ENCODE results near the gene TNFSF8.
A peak's percentile ranks its signal among the peaks of the same experiment; 100 is the strongest.

Gene TNFSF8

DNA sequence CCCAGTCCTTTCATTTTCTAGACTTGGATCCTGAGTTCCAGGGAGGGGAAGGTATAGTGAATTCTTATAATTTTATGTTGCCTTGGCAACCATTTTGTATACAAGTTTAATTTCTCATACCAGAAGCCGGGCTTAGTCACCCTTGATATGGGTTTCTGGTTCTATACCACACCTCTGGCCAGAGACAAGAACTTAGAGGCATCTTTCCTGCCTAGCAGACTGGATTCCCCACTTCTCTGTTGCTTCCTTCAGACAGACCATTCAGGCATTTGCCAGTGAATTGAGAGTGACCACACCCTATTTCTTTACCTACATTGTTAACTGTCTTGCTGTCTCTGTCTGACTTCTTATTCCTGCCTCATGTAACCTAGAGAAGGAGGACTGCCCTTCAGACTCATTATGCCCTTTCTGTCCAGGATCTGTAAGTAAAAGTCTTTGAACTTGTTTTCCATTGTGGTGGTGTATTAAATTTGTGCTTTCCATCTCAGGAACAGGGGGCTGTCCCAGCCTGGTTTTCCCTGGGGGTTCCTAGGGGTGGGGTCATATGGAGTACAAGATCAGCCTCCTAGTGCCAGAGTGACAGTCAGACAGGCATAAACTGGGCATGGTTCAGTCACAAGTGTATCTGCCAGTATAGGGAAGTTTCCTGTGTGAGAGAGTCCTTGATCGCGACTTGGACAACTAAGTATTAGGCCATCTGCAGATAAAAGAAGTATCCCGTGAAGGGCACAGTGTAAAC is 27.4 kb downstream of the TNFSF8 start:
- DNase-seq: peak; percentile 39

DNA sequence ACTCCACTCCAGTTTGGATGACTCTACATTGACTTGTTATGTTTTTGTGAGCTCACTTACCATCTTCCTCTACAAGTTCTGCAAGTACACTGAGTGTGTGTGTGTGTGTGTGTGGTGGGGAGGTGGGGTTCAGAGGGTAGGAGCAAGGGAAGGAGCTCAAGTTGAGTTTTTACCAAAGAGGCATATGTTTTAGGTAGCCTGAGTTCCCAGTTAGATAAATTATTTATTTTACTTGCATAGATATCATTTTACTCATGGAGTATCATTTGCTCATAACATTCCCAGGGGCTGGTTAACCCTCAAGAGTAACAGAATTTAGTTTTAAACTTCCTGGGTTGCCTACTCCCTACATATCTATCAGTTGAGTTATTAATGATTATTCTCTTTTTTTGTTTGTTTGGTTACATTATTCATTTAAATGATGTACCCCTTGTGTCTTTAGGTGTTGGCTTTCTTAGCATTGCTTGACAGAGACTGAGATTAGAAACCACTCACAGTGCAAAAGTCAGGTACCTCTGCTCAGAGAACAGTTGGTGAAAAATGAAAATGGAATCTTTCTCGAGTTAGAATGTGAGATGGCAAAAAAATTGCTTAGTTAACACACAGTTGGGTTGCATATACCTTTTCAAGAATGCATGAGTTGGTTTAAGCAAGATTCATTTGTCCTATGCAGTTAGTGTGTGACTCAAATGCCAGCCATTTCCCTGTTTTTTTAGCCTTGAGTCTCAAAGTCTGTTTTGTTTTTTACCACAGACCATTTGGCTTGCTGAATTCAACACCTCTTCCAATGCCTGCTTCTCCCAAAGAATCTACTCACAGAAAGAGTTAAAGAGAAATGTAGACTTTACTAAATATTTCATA is 29.2 kb downstream of the TNFSF8 start:
- DNase-seq: no peak

DNA sequence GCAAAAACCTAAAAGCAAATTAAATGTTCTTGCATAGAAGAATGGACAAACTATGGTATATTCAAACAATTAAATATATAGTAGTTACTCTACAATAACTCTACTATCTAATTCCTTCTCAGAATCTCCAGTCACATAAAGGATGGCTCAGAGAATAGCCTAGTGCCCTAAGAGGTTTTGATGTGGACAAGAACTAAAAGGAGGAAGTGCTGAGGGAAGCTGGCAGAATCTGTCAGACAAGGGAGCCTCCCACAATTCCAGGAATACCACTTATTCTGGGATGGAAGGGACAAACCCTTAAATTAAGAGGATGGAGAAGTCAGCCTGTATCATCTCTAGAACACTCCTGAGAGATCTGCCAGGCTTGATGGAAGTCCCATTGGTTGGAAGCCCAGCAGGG is 30.4 kb downstream of the TNFSF8 start:
- DNase-seq: no peak

DNA sequence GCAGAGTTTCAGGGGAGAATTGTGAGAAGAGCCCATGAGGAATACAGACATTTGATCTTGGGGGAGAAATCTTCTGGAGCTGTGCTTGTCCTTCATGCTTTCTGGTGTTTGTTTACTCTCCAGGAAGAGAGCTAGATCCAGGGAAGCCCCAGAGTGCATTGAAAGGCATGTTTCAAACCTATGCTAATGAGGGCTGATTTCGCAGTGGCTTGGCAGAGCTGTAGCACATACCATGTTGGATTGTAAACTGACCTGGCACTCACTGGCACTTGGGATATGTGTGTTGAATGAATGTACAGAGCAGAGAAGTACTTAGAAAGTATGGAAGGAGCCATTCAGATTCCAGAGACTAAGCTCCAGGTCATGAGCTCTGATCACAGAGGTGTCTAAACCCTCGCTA is 30.9 kb downstream of the TNFSF8 start:
- DNase-seq: no peak

DNA sequence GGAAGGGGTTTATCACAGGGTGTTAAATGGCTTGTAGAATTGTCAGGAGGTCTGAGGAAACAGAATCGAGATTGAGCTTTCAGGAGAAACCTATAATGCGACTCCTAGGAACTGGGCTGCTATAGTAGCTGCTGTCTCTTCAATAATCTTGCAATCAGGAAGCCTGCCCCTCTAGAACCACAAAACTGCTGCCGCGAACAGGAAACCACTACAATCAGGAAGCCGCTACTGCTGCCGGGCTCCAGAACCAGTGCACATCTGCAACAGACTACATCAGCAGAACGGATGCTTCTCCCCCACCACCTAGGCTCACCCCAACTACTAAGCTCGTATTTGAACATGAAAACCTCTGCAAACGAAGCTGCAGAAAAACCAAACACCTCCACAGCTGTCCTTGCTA is 31.6 kb downstream of the TNFSF8 start:
- peak; percentile 70 for DNase-seq

DNA sequence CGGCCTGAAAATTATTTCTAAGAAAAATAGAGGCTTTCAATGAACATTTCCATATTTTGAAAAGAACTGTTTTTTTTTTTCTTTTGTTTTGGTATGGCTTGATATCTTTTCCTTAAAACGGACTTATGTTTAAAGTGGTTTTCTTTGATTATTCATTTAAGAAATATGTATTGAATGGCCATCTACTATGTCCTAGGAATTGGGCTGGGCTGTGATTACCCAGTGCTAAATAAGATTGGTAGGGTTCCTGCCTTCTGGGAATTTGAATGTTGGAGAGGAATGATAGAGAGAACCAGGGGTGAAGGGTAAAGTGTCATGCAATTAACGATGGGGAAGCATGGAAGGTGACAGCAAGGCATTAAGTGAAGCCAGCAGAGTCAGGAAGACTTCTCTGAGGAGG is 33.2 kb downstream of the TNFSF8 start:
- DNase-seq: no peak

DNA sequence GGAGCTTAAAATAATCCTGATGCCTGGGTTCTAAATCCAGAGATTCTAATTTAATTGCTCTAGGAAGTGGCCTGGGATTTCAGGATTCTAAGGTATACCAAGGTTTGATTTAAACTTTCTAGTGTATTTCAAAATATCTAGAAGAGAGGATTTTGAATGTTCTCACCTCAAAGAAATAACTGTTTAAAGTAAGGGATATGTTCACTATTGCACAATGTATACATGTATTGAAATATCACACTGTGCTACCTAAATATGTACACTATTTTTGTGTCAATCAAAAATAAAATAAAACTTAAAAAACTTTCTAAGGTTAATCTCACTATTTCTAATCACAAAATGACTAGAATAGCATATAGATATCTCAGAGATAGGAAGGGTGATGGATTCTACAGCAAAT is 34.0 kb downstream of the TNFSF8 start:
- DNase-seq: no peak

DNA sequence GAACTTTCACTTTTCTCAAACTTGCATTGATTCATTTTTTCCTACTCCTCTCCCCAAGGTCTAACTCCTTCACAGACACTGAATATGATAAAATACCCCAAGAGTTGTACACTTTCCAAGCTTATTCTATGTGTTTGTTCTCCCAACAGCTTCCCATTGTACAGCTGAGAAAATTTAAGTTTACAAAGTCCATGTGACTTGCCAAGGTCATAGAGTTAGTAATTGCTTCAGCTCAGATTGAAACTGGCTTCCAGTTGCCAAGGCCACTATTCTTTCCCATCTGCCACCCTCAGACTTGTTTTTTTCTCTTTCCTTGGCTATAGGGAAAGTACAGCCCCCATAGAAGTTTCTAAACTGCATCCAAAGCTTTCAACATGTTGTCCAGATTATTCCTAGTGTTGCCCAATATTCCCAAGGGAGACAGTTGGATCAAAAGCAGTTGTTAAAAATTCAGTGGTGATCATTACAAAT is 34.8 kb downstream of the TNFSF8 start:
- DNase-seq: no peak

DNA sequence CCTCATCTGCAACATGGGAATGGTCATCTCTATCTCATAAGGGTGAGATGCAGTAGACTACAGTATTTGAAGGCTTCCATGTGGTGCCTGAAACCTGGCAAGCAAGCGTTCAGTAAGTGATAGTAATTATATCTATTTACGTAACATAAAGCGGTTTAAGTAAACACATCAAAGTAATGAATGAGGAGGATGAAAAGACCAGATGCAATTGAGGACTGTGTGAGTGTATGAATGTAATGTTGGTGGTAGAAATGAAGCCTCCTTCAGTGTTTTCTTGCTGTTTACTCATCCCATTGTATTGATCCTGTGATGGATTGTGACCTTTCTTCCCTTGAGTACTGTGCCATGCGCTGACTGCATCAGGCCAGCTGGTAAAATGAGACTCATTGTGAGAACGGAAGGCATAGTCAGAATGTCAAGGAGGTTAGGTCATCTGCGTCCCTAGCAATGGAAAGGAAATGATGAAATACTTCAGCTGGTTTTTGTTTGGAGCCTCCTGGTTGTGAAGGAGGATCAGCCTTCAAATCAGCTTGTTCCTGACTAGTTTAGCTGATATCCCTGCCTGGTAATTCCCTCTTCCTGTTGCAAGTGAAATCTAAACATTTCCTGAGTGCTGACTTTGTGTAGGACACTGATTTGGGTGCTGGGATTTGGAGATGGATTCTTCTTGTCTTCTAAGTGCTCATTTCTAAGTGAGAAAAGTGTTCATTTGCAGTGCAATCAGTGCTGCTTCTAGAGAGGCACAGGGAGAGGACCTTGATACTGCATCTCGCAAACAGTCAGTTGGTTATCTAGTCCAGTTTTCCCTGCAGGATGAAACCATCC is 35.6 kb downstream of the TNFSF8 start:
- peak; percentile 70 for DNase-seq

DNA sequence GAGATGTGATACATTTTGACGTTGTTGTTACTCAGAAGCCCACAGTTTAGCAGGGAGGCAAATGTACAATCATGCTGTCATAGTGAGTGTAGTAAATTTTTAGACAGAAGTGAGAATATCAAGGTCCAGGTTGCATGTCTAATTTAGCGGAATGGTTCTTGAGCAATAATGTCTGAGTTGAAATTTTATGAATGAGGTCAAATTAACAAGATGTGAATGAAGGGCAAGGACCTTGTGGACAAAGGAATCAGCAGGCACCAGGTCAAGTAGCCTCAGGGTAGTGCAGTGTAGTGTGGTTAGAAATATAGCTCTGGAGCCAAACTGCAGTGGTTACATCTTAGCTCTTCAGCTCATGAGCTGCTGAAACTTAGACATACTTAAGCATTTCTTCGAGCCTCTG is 36.2 kb downstream of the TNFSF8 start:
- DNase-seq: no peak

DNA sequence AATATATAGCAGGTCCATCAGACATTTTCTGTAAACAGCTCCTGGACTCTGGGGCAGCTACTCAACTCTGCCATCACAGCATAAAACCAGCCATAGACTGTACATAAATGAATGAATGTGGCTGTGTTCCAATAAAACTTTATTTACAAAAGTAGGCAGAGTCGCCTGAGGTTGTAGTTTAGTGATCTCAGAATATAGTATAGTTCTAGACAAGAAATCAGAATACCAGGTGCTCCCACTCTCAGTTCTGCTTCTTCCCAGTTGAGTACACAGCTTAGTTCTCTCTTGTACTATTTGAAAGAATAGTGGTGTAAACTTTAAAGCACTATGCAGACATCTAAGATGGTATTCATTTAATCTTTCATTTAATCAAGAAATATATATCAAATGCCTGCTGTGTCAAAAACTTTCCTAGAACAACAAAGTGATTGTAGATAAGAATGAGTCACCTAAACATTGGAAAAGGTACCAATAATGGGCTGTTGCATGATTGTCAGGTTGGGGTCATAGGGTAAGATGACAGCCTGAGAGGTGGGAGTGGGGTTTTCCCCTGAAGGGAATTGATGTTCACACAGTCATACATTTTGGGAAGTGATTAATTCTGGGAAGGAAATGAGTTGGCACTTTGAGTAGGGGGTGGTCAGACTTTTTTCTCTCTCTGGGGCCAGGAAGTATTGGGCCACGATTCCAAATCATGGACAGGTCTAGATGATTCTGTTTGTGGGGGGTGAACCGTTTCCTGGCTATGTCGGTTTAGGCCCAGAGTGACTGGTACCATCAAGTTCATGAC is 37.0 kb downstream of the TNFSF8 start:
- peak; percentile 58 for DNase-seq

DNA sequence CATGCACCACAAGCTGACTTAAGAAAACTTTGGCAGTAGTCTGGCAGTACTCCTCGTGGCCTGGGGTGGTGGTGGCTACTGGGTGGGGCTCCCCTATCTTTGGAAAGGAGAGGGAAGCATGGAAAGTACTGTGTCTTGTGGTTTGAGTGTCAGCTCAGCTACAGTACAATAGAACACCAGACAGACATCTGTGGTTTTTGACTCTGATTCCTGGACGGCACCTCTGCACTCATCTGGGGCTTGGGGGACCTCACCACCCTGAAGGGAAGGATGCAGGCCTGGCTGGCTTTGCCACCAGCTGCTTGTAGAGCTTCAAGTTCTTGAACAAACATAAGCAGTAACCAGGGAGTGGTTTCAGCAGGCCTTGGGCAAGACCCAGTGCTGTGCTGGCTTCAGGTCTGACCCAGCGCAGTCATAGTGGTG is 40.6 kb downstream of the TNFSF8 start:
- DNase-seq: peak; percentile 54

DNA sequence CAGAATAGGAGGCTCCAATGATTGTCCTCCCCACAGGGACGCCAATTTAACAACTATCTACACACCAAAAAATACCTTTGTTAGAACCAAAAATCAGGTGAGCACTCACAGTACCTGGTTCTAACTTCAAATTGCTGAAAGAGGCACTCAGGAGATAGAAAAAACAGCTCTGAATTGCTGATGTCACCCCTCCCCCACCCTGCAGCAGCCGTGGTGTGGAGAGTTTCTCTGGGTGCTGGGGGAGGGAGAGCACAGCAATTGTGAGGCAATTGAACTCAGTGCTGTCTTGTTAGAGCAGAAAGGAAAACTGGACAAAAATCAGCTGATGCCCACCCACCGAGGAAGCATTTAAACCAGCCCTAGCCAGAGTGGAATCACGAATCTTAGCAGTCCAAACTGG is 41.8 kb downstream of the TNFSF8 start:
- DNase-seq: no peak

DNA sequence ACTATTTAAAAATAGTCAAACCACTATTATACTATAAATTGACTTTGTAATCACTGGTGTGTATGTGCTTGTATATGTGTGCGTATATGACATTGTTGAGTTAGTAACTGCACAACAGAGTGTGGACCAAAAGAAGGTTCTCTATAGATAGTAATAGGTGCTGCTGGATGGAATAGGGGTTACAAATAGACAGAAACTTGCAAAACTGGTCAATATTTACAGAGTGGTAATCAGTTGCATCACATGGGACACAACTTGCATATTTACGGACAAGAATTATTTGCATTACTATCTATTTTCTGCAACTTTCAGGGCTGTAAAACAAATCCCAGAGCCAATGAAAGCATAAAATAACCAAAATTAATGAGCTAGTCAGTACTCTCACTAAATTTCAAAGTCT is 42.4 kb downstream of the TNFSF8 start:
- no peak for DNase-seq

DNA sequence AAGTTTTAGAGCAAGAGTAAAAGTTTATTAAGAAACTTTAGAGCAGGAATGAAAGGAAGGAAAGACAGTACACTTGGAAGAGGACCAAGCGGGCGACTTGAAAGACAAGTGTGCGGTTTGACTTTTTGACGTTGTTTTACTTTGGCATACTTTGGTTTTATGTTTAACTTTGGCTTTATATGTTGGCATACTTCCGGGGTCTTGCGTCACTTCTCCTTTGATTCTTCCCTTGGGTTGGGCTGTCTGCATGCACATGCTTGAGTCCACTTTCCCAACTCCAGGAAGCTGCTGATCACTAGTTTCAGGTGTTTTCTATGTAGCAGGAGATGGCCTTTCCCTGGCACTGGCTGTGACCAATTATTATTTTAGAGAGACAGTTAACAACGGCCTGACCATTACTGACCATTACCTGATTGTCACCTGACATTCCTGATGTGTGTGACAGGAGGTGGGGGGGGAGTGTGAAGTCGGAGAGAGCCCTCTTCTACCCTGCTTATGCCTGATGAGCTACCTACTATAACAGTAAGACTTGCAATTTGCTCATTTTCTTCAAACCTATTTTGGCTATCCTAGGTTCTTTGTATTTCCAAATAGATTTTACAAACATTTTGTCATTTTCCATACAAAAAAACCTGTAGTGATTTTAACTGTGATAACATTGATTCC is 45.5 kb downstream of the TNFSF8 start:
- DNase-seq: no peak

DNA sequence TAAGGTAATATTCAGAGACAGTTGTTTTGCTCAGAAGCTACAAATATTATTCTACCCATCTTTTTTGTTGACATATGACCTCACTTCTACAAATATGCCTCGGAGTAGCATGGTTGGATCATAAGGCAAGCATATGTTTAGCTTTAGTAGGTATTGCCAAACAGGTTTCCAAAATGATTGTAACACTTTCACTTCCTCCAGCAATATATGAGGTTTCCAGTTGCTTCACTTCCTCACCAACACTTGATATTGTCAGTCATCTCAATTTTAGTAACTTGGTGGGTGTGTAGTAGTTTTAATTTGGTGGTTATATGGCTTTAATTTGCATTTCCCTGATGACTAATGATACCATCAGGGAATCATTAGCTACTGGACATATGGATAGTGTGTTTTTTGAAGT is 46.7 kb downstream of the TNFSF8 start:
- DNase-seq: no peak

DNA sequence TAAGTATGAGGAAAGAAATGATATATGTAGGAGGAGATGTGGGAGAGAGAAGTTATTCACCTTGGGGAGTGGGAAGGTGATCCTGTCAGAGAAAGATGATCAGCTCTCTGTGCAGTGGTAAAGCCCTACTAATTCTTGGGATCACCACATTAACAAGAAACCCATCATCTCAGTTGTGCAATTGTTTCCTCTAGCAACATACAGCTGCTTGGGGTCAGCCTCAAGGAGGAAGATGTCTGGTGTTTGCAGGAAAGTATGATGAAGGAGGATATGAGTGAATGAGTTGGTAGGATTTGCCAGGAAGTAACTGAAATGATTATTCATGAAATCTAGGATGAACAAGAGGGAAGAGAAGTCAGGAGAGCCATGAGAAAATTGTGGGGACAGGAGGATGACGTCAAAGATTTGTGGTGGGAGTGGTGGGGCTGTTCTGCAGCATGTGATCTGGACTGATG is 50.1 kb downstream of the TNFSF8 start:
- DNase-seq: no peak

DNA sequence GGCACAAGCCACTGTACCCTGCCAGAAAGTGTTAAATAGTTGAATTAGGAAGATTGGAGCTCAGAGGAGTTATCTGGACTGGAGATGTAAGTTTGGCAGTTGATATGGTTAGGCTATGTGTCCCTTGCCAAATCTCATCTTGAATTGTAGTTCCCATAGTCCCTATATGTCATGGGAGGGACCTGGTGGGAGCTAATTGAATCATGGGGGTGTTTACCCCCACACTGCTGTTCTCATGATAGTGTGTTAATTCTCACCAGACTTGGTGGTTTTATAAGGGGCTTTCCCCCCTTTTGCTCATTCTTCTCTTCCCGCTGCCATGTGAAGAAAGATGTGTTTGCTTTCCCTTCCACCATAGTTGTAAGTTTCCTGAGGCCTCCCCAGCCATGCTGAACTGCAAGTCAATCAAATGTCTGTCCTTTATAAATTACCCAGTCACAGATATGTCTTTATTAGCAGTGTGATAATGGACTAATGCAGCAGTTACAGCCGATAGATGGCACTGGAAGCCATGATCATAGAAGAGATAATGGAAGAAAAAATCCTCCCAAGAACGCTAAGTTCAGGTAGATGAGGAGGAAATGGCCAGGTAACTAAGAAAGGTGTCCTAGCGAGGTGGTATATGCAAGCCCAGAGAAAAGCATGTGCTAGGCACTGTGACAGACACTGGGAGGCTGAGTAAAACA is 51.4 kb downstream of the TNFSF8 start:
- DNase-seq: no peak

DNA sequence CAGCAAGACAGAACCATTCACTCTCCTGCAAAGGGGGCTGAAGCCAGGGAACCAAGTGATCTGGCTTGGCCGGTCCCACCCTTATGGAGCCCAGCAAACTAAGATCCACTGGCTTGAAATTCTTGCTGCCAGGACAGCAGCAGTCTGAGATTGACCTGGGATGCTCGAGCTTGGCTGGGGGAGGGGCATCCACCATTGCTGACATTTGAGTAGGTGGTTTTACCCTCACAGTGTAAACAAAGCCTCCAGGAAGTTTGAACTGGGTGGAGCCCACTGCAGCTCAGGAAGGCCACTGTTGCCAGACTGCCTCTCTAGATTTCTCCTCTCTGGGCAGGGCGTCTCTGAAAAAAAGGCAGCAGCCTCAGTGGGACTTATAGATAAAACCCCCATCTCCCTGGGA is 60.5 kb downstream of the TNFSF8 start:
- no peak for DNase-seq

DNA sequence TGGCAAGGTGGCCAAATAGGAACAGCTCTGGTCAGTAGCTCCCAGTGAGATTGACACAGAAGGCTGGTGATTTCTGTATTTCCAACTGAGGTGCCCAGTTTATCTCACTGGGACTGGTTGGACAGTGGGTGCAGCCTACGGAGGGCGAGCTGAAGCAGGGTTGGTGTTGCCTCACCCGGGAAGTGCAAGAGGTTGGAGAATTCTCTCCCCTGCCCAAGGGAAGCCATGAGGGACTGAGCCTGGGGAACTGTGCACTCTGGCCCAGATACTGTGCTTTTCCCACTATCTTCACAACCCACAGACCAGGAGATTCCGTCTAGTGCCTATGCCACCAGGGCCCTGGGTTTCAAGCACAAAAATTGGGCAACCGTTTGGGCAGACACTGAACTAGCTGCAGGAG is 61.0 kb downstream of the TNFSF8 start:
- no peak for DNase-seq

DNA sequence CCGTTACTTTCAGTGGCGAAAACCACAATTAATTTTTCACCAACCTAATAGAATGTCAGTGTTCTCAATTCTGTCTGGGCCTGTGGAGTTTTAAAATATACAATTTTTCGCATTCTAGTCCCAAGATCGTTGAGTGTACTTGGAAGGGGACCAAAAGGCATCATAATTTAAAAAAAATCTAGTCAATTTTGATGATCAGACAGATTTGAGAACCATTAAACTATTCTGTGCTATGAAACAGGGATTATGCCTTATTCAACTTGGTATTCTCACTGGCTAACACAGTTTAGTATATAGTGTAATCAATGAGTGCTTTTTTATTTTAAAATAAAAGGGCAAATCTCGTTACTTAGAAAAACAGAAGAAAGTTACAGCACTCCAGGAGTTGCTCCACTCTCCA is 63.1 kb downstream of the TNFSF8 start:
- no peak for DNase-seq

Measured in activated CD4-positive, alpha-beta T cell treated with anti-CD3 and anti-CD28 coated beads for 48 hours (primary cell).